ENCODE data around the gene STH. TPM values are rescaled to one million over a fixed set of nuclear protein-coding genes. Genes with fewer than 3 reads are reported as not detected.
"Not testable (repeated sequence)": the region's sequence is repeated elsewhere in the genome, so short reads cannot be mapped to it uniquely, and the experiment has no call there.

Gene STH
- total RNA-seq, 8 experiments from 2014 or later, result 0.78 TPM; not detected in 7

DNA sequence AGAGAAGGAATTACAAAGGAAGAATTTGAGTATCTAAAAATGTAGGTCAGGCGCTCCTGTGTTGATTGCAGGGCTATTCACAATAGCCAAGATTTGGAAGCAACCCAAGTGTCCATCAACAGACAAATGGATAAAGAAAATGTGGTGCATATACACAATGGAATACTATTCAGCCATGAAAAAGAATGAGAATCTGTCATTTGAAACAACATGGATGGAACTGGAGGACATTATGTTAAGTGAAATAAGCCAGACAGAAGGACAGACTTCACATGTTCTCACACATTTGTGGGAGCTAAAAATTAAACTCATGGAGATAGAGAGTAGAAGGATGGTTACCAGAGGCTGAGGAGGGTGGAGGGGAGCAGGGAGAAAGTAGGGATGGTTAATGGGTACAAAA, 7.0 kb downstream of the STH start:
- H3K27ac ChIP-seq; in situ Hi-C loops (cut with MboI; ENCODE audit: low pct_unique_long_range_greater_than_20kb in 2 of 9, low sequenced_read_pairs in 9 of 9, unreplicated experiment in 9 of 9); H3K4me3 ChIP-seq; ATAC-seq (replicated peaks in 6 of 8); H3K4me1 ChIP-seq (replicated peaks in 1 of 2): not testable (repeated sequence)
- 100% methylated on average over 1 of the region's 1 CpG; no CpG with 5 or more reads in 1 of the 10 experiments for WGBS, 10 experiments

DNA sequence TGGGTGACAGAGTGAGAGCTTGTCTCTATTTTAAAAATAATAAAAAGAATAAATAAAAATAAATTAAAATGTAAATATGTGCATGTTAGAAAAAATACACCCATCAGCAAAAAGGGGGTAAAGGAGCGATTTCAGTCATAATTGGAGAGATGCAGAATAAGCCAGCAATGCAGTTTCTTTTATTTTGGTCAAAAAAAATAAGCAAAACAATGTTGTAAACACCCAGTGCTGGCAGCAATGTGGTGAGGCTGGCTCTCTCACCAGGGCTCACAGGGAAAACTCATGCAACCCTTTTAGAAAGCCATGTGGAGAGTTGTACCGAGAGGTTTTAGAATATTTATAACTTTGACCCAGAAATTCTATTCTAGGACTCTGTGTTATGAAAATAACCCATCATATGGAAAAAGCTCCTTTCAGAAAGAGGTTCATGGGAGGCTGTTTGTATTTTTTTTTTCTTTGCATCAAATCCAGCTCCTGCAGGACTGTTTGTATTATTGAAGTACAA, 8.5 kb downstream of the STH start:
- H3K27ac ChIP-seq, result no peak overlapping the region
- WGBS, 10 experiments, result 0 to 100% (median 80%) methylated on average over 1 to 2 of the region's 2 CpGs; no CpG with 5 or more reads in 1 of the 10 experiments
- no peak for ATAC-seq (replicated peaks in 6 of 8)
- no peak overlapping the region for H3K4me3 ChIP-seq
- no peaks in the 10 kb centered on the region for H3K4me1 ChIP-seq (replicated peaks in 1 of 2)
- in situ Hi-C loops (cut with MboI; ENCODE audit: low pct_unique_long_range_greater_than_20kb in 2 of 9, low sequenced_read_pairs in 9 of 9, unreplicated experiment in 9 of 9), result no loop called here

DNA sequence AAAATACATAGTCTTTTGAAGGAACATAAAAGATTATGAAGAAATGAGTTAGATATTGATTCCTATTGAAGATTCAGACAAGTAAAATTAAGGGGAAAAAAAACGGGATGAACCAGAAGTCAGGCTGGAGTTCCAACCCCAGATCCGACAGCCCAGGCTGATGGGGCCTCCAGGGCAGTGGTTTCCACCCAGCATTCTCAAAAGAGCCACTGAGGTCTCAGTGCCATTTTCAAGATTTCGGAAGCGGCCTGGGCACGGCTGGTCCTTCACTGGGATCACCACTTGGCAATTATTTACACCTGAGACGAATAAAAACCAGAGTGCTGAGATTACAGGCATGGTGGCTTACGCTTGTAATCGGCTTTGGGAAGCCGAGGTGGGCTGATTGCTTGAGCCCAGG, 9.5 kb downstream of the STH start:
- H3K27ac ChIP-seq, result no peak overlapping the region
- no peak overlapping the region for H3K4me3 ChIP-seq
- WGBS, 10 experiments, result 76 to 100% (median 80%) methylated on average over 2 to 9 of the region's 9 CpGs; no CpG with 5 or more reads in 1 of the 10 experiments
- H3K4me1 ChIP-seq (replicated peaks in 1 of 2), result no peaks in the 10 kb centered on the region
- in situ Hi-C loops (cut with MboI; ENCODE audit: low pct_unique_long_range_greater_than_20kb in 2 of 9, low sequenced_read_pairs in 9 of 9, unreplicated experiment in 9 of 9), result no loop called here
- ATAC-seq (replicated peaks in 6 of 8), result no peak

DNA sequence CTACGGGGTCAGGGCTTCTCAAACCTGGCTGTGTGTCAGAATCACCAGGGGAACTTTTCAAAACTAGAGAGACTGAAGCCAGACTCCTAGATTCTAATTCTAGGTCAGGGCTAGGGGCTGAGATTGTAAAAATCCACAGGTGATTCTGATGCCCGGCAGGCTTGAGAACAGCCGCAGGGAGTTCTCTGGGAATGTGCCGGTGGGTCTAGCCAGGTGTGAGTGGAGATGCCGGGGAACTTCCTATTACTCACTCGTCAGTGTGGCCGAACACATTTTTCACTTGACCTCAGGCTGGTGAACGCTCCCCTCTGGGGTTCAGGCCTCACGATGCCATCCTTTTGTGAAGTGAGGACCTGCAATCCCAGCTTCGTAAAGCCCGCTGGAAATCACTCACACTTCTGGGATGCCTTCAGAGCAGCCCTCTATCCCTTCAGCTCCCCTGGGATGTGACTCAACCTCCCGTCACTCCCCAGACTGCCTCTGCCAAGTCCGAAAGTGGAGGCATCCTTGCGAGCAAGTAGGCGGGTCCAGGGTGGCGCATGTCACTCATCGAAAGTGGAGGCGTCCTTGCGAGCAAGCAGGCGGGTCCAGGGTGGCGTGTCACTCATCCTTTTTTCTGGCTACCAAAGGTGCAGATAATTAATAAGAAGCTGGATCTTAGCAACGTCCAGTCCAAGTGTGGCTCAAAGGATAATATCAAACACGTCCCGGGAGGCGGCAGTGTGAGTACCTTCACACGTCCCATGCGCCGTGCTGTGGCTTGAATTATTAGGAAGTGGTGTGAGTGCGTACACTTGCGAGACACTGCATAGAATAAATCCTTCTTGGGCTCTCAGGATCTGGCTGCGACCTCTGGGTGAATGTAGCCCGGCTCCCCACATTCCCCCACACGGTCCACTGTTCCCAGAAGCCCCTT, 10.9 kb downstream of the STH start:
- 21 to 100% (median 88%) methylated on average over 1 to 10 of the region's 33 CpGs; no CpG with 5 or more reads in 3 of the 10 experiments for WGBS, 10 experiments
- peak in 1 of 8 experiments; percentile 49 for ATAC-seq (replicated peaks in 6 of 8)
- in situ Hi-C loops (cut with MboI; ENCODE audit: low pct_unique_long_range_greater_than_20kb in 2 of 9, low sequenced_read_pairs in 9 of 9, unreplicated experiment in 9 of 9), result no loop called here
- Histone ChIP-seq H3K4me1 (replicated peaks in 1 of 2) (peaks cover 2 to 5% of the 10 kb centered on the region in 2 donors), H3K27ac (no peak overlapping the region), H3K4me3 (no peak overlapping the region)

DNA sequence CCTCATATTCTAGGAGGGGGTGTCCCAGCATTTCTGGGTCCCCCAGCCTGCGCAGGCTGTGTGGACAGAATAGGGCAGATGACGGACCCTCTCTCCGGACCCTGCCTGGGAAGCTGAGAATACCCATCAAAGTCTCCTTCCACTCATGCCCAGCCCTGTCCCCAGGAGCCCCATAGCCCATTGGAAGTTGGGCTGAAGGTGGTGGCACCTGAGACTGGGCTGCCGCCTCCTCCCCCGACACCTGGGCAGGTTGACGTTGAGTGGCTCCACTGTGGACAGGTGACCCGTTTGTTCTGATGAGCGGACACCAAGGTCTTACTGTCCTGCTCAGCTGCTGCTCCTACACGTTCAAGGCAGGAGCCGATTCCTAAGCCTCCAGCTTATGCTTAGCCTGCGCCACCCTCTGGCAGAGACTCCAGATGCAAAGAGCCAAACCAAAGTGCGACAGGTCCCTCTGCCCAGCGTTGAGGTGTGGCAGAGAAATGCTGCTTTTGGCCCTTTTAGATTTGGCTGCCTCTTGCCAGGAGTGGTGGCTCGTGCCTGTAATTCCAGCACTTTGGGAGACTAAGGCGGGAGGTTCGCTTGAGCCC, 11.6 kb downstream of the STH start:
- in situ Hi-C loops (cut with MboI; ENCODE audit: low pct_unique_long_range_greater_than_20kb in 2 of 9, low sequenced_read_pairs in 9 of 9, unreplicated experiment in 9 of 9), result no loop called here
- peaks cover 2 to 5% of the 10 kb centered on the region in 2 donors for H3K4me1 ChIP-seq (replicated peaks in 1 of 2)
- 62 to 89% (median 83%) methylated on average over 1 to 10 of the region's 16 CpGs; no CpG with 5 or more reads in 3 of the 10 experiments for WGBS, 10 experiments
- H3K4me3 ChIP-seq, result no peak overlapping the region
- no peak overlapping the region for H3K27ac ChIP-seq
- no peak for ATAC-seq (replicated peaks in 6 of 8)

DNA sequence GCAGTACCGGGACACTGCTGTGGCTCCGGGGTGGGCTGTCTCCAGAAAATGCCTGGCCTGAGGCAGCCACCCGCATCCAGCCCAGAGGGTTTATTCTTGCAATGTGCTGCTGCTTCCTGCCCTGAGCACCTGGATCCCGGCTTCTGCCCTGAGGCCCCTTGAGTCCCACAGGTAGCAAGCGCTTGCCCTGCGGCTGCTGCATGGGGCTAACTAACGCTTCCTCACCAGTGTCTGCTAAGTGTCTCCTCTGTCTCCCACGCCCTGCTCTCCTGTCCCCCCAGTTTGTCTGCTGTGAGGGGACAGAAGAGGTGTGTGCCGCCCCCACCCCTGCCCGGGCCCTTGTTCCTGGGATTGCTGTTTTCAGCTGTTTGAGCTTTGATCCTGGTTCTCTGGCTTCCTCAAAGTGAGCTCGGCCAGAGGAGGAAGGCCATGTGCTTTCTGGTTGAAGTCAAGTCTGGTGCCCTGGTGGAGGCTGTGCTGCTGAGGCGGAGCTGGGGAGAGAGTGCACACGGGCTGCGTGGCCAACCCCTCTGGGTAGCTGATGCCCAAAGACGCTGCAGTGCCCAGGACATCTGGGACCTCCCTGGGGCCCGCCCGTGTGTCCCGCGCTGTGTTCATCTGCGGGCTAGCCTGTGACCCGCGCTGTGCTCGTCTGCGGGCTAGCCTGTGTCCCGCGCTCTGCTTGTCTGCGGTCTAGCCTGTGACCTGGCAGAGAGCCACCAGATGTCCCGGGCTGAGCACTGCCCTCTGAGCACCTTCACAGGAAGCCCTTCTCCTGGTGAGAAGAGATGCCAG, 12.9 kb downstream of the STH start:
- WGBS, 10 experiments, result 67 to 100% (median 95%) methylated on average over 2 to 4 of the region's 28 CpGs; no CpG with 5 or more reads in 5 of the 10 experiments
- Histone ChIP-seq H3K4me3 (no peak overlapping the region), H3K4me1 (replicated peaks in 1 of 2) (peaks cover 2 to 5% of the 10 kb centered on the region in 2 donors), H3K27ac (no peak overlapping the region)
- in situ Hi-C loops (cut with MboI; ENCODE audit: low pct_unique_long_range_greater_than_20kb in 2 of 9, low sequenced_read_pairs in 9 of 9, unreplicated experiment in 9 of 9), result no loop called here
- peak in 1 of 8 experiments; percentile 8 for ATAC-seq (replicated peaks in 6 of 8)

DNA sequence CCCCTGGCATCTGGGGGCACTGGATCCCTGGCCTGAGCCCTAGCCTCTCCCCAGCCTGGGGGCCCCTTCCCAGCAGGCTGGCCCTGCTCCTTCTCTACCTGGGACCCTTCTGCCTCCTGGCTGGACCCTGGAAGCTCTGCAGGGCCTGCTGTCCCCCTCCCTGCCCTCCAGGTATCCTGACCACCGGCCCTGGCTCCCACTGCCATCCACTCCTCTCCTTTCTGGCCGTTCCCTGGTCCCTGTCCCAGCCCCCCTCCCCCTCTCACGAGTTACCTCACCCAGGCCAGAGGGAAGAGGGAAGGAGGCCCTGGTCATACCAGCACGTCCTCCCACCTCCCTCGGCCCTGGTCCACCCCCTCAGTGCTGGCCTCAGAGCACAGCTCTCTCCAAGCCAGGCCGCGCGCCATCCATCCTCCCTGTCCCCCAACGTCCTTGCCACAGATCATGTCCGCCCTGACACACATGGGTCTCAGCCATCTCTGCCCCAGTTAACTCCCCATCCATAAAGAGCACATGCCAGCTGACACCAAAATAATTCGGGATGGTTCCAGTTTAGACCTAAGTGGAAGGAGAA, 13.5 kb downstream of the STH start:
- ATAC-seq (replicated peaks in 6 of 8), result peak in 1 of 8 experiments; percentile 16
- in situ Hi-C loops (cut with MboI; ENCODE audit: low pct_unique_long_range_greater_than_20kb in 2 of 9, low sequenced_read_pairs in 9 of 9, unreplicated experiment in 9 of 9), result no loop called here
- H3K27ac ChIP-seq, result no peak overlapping the region
- H3K4me3 ChIP-seq, result no peak overlapping the region
- H3K4me1 ChIP-seq (replicated peaks in 1 of 2), result peaks cover 2 to 5% of the 10 kb centered on the region in 2 donors
- WGBS, 10 experiments, result 63 to 95% (median 76%) methylated on average over 1 to 6 of the region's 11 CpGs; no CpG with 5 or more reads in 6 of the 10 experiments

DNA sequence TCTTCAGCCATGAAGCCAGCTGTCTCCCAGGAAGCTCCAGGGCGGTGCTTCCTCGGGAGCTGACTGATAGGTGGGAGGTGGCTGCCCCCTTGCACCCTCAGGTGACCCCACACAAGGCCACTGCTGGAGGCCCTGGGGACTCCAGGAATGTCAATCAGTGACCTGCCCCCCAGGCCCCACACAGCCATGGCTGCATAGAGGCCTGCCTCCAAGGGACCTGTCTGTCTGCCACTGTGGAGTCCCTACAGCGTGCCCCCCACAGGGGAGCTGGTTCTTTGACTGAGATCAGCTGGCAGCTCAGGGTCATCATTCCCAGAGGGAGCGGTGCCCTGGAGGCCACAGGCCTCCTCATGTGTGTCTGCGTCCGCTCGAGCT, 14.1 kb downstream of the STH start:
- Histone ChIP-seq H3K27ac (no peak overlapping the region), H3K4me1 (replicated peaks in 1 of 2) (peaks cover 2 to 5% of the 10 kb centered on the region in 2 donors), H3K4me3 (no peak overlapping the region)
- 28 to 83% (median 60%) methylated on average over 1 to 6 of the region's 7 CpGs; no CpG with 5 or more reads in 5 of the 10 experiments for WGBS, 10 experiments
- no peak for ATAC-seq (replicated peaks in 6 of 8)
- in situ Hi-C loops (cut with MboI; ENCODE audit: low pct_unique_long_range_greater_than_20kb in 2 of 9, low sequenced_read_pairs in 9 of 9, unreplicated experiment in 9 of 9), result no loop called here

DNA sequence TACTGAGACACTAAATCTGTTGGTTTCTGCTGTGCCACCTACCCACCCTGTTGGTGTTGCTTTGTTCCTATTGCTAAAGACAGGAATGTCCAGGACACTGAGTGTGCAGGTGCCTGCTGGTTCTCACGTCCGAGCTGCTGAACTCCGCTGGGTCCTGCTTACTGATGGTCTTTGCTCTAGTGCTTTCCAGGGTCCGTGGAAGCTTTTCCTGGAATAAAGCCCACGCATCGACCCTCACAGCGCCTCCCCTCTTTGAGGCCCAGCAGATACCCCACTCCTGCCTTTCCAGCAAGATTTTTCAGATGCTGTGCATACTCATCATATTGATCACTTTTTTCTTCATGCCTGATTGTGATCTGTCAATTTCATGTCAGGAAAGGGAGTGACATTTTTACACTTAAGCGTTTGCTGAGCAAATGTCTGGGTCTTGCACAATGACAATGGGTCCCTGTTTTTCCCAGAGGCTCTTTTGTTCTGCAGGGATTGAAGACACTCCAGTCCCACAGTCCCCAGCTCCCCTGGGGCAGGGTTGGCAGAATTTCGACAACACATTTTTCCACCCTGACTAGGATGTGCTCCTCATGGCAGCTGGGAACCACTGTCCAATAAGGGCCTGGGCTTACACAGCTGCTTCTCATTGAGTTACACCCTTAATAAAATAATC, 14.6 kb downstream of the STH start:
- WGBS, 10 experiments, result 20 to 100% (median 77%) methylated on average over 1 to 7 of the region's 9 CpGs; no CpG with 5 or more reads in 4 of the 10 experiments
- Histone ChIP-seq H3K4me3 (no peak overlapping the region), H3K27ac (no peak overlapping the region), H3K4me1 (replicated peaks in 1 of 2) (peaks cover 2 to 5% of the 10 kb centered on the region in 2 donors)
- ATAC-seq (replicated peaks in 6 of 8), result peak in 4 of 8 experiments; percentile 30 to 97 (median 77)
- in situ Hi-C loops (cut with MboI; ENCODE audit: low pct_unique_long_range_greater_than_20kb in 2 of 9, low sequenced_read_pairs in 9 of 9, unreplicated experiment in 9 of 9), result no loop called here

DNA sequence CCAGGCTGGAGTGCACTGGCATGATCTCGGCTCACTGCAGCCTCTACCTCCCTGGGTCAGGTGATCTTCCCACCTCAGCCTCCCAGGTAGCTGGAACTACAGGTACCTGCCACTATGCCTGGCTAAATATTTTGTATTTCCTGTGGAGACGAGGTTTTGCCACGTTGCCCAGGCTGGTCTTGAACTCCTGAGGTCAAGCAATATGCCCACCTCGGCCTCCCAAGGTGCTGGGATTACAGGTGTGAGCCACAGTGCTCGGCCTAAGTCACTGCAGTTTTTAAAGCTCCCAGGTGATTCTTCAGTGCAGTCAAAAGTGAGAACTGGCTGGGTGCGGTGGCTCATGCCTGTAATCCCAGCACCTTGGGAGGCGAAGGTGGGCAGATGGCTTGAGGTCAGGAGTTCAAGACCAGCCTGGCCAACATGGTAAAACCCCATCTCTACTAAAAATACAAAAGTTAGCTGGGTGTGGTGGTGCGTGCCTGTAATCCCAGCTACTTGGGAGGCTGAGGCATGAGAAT, 20.4 kb downstream of the STH start:
- WGBS, 10 experiments, result 75 to 100% (median 90%) methylated on average over 1 to 7 of the region's 8 CpGs; no CpG with 5 or more reads in 3 of the 10 experiments
- H3K27ac ChIP-seq; ATAC-seq (replicated peaks in 6 of 8): not testable (repeated sequence)

DNA sequence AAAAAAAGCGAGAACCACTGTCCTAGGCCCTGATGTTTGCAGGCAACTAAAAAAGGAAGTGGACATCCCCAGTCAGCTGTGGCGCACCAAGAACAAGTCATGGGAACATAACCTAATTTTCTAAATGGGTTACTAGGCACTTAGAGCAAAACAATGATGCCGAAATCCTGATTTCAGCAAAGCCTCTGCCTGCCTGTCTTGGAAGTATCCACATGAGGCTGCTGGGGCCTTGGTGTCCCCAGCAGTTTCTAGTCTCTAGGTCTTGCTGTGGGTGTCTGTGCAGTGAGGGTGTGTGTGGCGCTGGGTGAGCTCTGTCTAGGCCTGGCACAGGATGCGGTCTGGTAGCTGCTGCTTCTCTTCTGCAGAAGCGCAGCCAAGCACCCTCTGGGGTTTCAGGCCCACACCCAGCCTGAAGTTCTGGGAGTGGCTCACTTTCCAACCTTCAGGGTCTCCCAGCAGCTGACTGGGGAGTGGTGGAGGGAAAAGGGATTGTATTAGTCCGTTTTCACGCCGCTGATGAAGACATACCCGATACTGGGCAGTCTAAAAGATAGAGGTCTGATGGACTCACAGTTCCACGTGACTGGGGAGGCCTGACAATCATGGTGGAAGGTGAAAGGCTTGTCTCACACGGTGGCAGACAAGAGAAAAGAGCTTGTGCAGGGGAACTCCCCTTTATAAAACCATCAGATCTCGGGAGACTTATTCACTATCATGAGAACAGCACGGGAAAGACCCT, 21.1 kb downstream of the STH start:
- in situ Hi-C loops (cut with MboI; ENCODE audit: low pct_unique_long_range_greater_than_20kb in 2 of 9, low sequenced_read_pairs in 9 of 9, unreplicated experiment in 9 of 9), result no loop called here
- 60 to 100% (median 90%) methylated on average over 1 to 6 of the region's 14 CpGs; no CpG with 5 or more reads in 2 of the 10 experiments for WGBS, 10 experiments
- no peak overlapping the region for H3K27ac ChIP-seq
- H3K4me1 ChIP-seq (replicated peaks in 1 of 2), result no peaks in the 10 kb centered on the region
- H3K4me3 ChIP-seq, result no peak overlapping the region
- ATAC-seq (replicated peaks in 6 of 8), result peak in 2 of 8 experiments; percentile 23 to 60

More for the DNA sequence above, 20.4 kb downstream of the STH start:
- H3K4me1 ChIP-seq (replicated peaks in 1 of 2); in situ Hi-C loops (cut with MboI; ENCODE audit: low pct_unique_long_range_greater_than_20kb in 2 of 9, low sequenced_read_pairs in 9 of 9, unreplicated experiment in 9 of 9); H3K4me3 ChIP-seq: not testable (repeated sequence)

Data from motor neuron (in vitro differentiated cells).